Karpas-422 (cell line): Measurements from ENCODE around the gene MYBL2. TPM values are rescaled to one million over a fixed set of nuclear protein-coding genes. Genes with fewer than 3 reads are reported as not detected.

Source experiments
- DNase-seq: peaks from one replicate; pipeline ENCODE4 v3.0.0-alpha.2; 2015
- H2AFZ ChIP-seq: fragments of 200-600 bp; sonication (generic); 2 replicates; pipeline ENCODE4 v1.6.1; 2014; ENCODE audit warnings: antibody characterized with exemption, low read length, mixed read lengths
- H3K27ac ChIP-seq: fragments of 200-600 bp; sonication (generic); 2 replicates; pipeline ENCODE4 v1.5.1; 2014; ENCODE audit warnings: mild to moderate bottlenecking, low read length, moderate library complexity
- H3K27me3 ChIP-seq: fragments of 200-600 bp; sonication (generic); 2 replicates; pipeline ENCODE4 v1.6.1; 2014; ENCODE audit warnings: low read length, mixed read lengths
- H3K36me3 ChIP-seq: fragments of 200-600 bp; sonication (generic); 2 replicates; pipeline ENCODE4 v1.6.1; 2014; ENCODE audit warnings: low read length, mixed read lengths; ENCODE audit not compliant: insufficient read depth
- H3K4me1 ChIP-seq: fragments of 200-600 bp; sonication (generic); 2 replicates; pipeline ENCODE4 v1.6.1; 2014; ENCODE audit warnings: mild to moderate bottlenecking, low read length, mixed read lengths
- H3K4me2 ChIP-seq: fragments of 200-600 bp; sonication (generic); 2 replicates; pipeline ENCODE4 v1.6.1; 2014; ENCODE audit warnings: low read length, low read depth, mild to moderate bottlenecking; ENCODE audit not compliant: poor library complexity, severe bottlenecking
- H3K4me3 ChIP-seq: fragments of 200-600 bp; sonication (generic); 2 replicates; pipeline ENCODE4 v1.5.1; 2014; ENCODE audit warnings: mild to moderate bottlenecking, antibody characterized with exemption, low read length, mixed read lengths
- H3K79me2 ChIP-seq: fragments of 200-600 bp; sonication (generic); 2 replicates; pipeline ENCODE4 v1.6.1; 2014; ENCODE audit warnings: mild to moderate bottlenecking, low read length, mixed read lengths
- H3K9ac ChIP-seq: fragments of 200-600 bp; sonication (generic); 2 replicates; pipeline ENCODE4 v1.6.0; 2014; ENCODE audit warnings: low read length
- H3K9me2 ChIP-seq: fragments of 200-600 bp; sonication (generic), shearing (Covaris generic); replicated peaks from 2 replicates; pipeline ENCODE4 v1.6.0; 2014; ENCODE audit warnings: mild to moderate bottlenecking, low read length, moderate library complexity; ENCODE audit not compliant: insufficient read depth
- H3K9me3 ChIP-seq: fragments of 300-700, 200-600 bp; sonication (generic); 2 replicates; pipeline ENCODE4 v1.6.1; 2014; ENCODE audit warnings: low read length, mixed read lengths
- H4K20me1 ChIP-seq: fragments of 200-600 bp; sonication (generic); 2 replicates; pipeline ENCODE4 v1.6.1; 2014; ENCODE audit warnings: mild to moderate bottlenecking, antibody characterized with exemption, low read length, low read depth; ENCODE audit not compliant: insufficient read depth
- total RNA-seq: library from RNA; depleted of rRNA; stranded (reverse); fragments of >200 nt; shearing (Covaris generic); gene quantifications from 2 replicates; pipeline ENCODE4 v1.2.3, GENCODE V29; 2014; ENCODE audit warnings: low replicate concordance

MYBL2 gene
- total RNA-seq, 1 experiment from 2014 or later, result 18.2 TPM

DNA sequence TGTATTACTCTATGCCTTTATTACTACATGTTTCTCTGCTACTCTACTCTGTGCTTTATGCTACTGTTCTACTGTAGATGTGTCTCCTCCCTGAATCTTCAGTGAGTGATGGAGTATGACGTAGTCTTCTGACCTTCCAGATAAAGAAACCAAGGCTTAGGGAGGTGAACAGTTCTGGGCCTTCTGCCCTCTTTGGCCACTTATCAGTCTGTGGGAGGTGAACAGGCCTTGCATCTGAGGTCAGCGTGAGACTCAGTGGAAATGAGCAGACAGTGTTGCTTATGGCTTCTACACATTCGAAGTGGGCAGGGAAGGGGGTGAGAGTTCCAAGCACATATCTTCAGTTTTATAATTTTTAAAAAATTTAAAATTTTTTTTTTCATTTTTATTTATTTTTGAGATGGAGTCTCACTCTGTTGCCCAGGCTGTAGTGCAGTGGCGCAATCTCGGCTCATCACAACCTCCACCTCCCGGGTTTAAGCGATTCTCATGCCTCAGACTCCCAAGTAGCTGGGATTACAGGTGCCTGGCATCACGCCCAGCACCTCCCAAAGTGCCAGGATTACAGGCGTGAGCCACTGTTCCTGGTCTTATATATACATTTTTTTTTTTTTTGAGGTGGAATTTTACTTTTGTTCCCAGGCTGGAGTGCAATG is 24.2 kb downstream of the MYBL2 start:
- 0 out of 2 replicates have a peak, but pooled peaks cover 3% of the 10 kb centered on the region for H4K20me1 ChIP-seq
- H3K9me2 ChIP-seq, result no peaks in the 10 kb centered on the region
- H3K4me3 ChIP-seq, result no peak overlapping the region
- no peaks in the 10 kb centered on the region for H3K9me3 ChIP-seq
- peaks cover 25% of the 10 kb centered on the region for H3K36me3 ChIP-seq
- no peak overlapping the region for H3K27ac ChIP-seq
- no peaks in the 10 kb centered on the region for H3K27me3 ChIP-seq
- no peak overlapping the region for H2AFZ ChIP-seq
- no peak overlapping the region for H3K4me2 ChIP-seq
- no peak for DNase-seq
- peaks cover 22% of the 10 kb centered on the region for H3K4me1 ChIP-seq
- peaks cover 8% of the 10 kb centered on the region for H3K79me2 ChIP-seq
- no peak overlapping the region for H3K9ac ChIP-seq

DNA sequence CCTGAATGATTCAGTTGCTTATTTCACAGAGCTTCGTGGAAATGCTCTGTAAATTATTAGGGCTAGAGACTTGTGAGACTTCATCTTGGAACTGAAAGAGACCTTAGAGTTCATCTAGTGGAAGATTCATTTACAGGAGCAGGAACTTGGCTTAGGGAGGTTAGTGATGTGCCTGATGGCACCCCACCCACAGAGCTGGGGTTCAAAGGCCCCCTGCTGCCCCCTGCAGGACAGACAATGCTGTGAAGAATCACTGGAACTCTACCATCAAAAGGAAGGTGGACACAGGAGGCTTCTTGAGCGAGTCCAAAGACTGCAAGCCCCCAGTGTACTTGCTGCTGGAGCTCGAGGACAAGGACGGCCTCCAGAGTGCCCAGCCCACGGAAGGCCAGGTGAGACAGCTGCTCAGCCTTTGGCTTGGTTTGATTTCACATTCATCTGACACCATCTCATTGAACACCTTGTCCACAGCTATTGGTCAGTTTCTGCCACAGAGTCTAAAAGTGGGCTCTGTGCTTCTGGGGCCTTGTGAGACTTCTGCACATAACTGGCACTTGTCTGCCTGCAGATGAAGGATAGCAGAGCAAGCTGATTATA is 25.1 kb downstream of the MYBL2 start:
- Histone ChIP-seq H3K9me3 (no peaks in the 10 kb centered on the region), H4K20me1 (0 out of 2 replicates have a peak, but pooled peaks cover 3% of the 10 kb centered on the region), H3K9me2 (no peaks in the 10 kb centered on the region), H3K9ac (no peak overlapping the region), H3K27me3 (no peaks in the 10 kb centered on the region), H3K4me1 (peaks cover 22% of the 10 kb centered on the region), H2AFZ (no peak overlapping the region), H3K79me2 (peaks cover 8% of the 10 kb centered on the region), H3K27ac (peak overlapping the region; percentile 43; the same call in 1 of the 2 replicates), H3K4me3 (no peak overlapping the region), H3K36me3 (peaks cover 21% of the 10 kb centered on the region; the same call in 1 of the 2 replicates), H3K4me2 (no peak overlapping the region)
- DNase-seq, result peak; percentile 87

DNA sequence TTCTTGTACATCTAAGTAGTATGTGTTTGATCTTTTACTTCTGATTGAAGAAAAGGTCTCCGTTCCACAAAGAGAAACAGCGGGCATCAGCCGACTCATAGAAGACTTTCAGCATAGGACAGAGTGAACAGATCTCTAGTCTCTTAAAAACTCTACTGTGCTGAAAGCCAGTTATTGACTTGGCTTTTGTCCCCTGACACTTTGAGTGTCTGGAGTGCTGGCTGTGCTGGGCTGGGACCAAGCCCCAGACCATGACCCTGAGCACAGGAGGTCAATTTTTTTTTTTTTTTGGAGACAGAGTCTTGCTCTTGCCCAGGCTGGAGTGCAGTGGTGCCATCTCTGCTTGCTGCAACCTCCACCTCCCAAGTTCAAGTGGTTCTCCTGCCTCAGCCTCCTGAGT is 27.8 kb downstream of the MYBL2 start:
- no peaks in the 10 kb centered on the region for H3K9me3 ChIP-seq
- DNase-seq, result no peak
- no peaks in the 10 kb centered on the region for H3K9me2 ChIP-seq
- peaks cover 22% of the 10 kb centered on the region for H3K4me1 ChIP-seq
- no peak overlapping the region for H3K9ac ChIP-seq
- H3K27me3 ChIP-seq, result no peaks in the 10 kb centered on the region
- H3K4me3 ChIP-seq, result no peak overlapping the region
- no peak overlapping the region for H2AFZ ChIP-seq
- no peak overlapping the region for H3K27ac ChIP-seq
- H4K20me1 ChIP-seq, result 0 out of 2 replicates have a peak, but pooled peaks cover 3% of the 10 kb centered on the region
- H3K4me2 ChIP-seq, result no peak overlapping the region
- H3K79me2 ChIP-seq, result peaks cover 8% of the 10 kb centered on the region
- peaks cover 25% of the 10 kb centered on the region for H3K36me3 ChIP-seq

DNA sequence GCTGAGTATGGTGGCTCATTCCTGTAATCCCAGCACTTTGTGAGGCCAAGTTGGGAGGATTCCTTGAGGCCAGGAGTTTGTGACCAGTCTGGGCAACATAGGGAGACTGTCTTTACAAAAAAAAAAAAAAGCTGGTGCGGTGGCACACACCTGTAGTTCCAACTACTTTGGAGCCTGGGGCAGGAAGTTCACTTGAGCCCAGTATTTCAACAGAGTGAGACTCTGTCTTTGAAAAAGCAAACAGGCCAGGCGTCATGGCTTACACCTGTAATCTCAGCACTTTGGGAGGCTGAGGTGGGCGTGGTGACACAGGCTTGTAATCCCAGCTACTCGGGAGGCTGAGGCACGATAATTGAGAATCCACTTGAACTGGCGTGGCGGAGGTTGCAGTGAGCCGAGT is 28.7 kb downstream of the MYBL2 start:
- Histone ChIP-seq H3K27me3 (no peaks in the 10 kb centered on the region), H4K20me1 (0 out of 2 replicates have a peak, but pooled peaks cover 3% of the 10 kb centered on the region), H3K36me3 (peaks cover 29% of the 10 kb centered on the region), H2AFZ (no peak overlapping the region), H3K4me3 (no peak overlapping the region), H3K9ac (no peak overlapping the region), H3K9me2 (no peaks in the 10 kb centered on the region), H3K79me2 (peaks cover 7% of the 10 kb centered on the region), H3K4me2 (no peak overlapping the region), H3K27ac (no peak overlapping the region), H3K9me3 (no peaks in the 10 kb centered on the region), H3K4me1 (peaks cover 22% of the 10 kb centered on the region)
- no peak for DNase-seq

DNA sequence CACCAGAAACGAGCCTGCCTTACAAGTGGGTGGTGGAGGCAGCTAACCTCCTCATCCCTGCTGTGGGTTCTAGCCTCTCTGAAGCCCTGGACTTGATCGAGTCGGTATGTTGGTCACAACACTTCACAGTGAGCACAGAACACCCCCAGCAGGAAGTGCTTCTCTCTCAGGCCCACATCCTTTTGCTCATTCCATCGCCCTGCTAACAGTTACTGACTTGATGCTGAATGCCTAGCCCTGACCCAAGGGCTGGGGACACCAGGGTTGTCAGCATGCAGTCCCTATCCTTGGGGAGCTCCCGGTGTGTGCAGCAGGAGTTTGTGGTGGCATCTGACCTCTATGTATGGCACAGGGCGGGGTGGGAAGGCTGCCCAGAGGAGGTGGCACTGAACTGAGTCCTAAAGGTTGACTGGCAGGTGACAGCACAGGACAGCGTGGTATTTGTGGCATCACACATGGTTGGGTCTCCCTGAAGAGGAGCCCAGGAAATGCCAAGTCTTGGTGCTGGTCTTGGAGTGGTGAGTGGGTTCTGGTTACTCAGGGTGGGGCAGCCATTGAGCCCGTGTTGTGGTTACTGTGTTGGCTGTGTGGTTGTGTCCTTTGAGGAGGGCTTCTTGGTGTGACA is 33.1 kb downstream of the MYBL2 start:
- H3K27ac ChIP-seq, result no peak overlapping the region

DNA sequence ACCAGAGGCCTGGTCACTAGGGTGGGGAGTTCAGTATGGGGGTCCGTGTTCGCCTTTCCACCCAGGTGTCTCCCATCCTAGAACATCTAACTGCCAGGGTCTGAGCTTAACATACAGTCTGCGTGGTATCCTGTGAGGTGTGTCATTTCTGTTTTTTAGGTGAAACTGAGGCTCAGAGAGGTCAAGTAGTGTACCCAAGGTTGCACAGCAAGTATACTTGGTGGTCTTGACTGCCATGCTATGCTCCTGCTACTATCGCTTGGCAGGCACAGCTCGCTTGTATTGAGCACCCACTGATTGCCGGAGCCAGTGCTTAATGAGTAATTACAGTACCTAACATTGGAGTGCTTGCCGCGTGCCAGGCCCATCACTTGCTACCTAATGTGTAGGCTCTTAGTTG is 33.7 kb downstream of the MYBL2 start:
- H3K27me3 ChIP-seq, result no peaks in the 10 kb centered on the region
- no peaks in the 10 kb centered on the region for H4K20me1 ChIP-seq
- no peaks in the 10 kb centered on the region for H3K9me3 ChIP-seq
- H3K36me3 ChIP-seq, result peaks cover 39% of the 10 kb centered on the region
- no peak overlapping the region for H3K4me2 ChIP-seq
- no peaks in the 10 kb centered on the region for H3K79me2 ChIP-seq
- no peak overlapping the region for H3K9ac ChIP-seq
- DNase-seq, result no peak
- no peak overlapping the region for H2AFZ ChIP-seq
- H3K4me1 ChIP-seq, result no peaks in the 10 kb centered on the region
- no peak overlapping the region for H3K27ac ChIP-seq
- no peak overlapping the region for H3K4me3 ChIP-seq
- no peaks in the 10 kb centered on the region for H3K9me2 ChIP-seq

More for the DNA sequence above, 33.1 kb downstream of the MYBL2 start:
- no peak overlapping the region for H3K9ac ChIP-seq
- H3K27me3 ChIP-seq, result no peaks in the 10 kb centered on the region
- H3K36me3 ChIP-seq, result peaks cover 36% of the 10 kb centered on the region
- no peaks in the 10 kb centered on the region for H3K9me2 ChIP-seq
- no peak overlapping the region for H2AFZ ChIP-seq
- H3K4me3 ChIP-seq, result no peak overlapping the region
- no peaks in the 10 kb centered on the region for H3K4me1 ChIP-seq
- H4K20me1 ChIP-seq, result no peaks in the 10 kb centered on the region
- H3K4me2 ChIP-seq, result no peak overlapping the region
- H3K79me2 ChIP-seq, result no peaks in the 10 kb centered on the region
- no peak for DNase-seq
- H3K9me3 ChIP-seq, result no peaks in the 10 kb centered on the region

DNA sequence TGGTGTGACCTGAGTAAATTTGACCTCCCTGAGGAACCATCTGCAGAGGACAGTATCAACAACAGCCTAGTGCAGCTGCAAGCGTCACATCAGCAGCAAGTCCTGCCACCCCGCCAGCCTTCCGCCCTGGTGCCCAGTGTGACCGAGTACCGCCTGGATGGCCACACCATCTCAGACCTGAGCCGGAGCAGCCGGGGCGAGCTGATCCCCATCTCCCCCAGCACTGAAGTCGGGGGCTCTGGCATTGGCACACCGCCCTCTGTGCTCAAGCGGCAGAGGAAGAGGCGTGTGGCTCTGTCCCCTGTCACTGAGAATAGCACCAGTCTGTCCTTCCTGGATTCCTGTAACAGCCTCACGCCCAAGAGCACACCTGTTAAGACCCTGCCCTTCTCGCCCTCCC is 35.6 kb downstream of the MYBL2 start:
- Histone ChIP-seq H3K27ac (no peak overlapping the region), H3K4me2 (no peak overlapping the region), H3K36me3 (peaks cover 45% of the 10 kb centered on the region), H2AFZ (no peak overlapping the region), H3K79me2 (no peaks in the 10 kb centered on the region), H3K4me1 (no peaks in the 10 kb centered on the region), H3K27me3 (no peaks in the 10 kb centered on the region), H3K9me3 (no peaks in the 10 kb centered on the region), H3K4me3 (no peak overlapping the region), H3K9ac (no peak overlapping the region), H3K9me2 (no peaks in the 10 kb centered on the region), H4K20me1 (no peaks in the 10 kb centered on the region)
- no peak for DNase-seq

DNA sequence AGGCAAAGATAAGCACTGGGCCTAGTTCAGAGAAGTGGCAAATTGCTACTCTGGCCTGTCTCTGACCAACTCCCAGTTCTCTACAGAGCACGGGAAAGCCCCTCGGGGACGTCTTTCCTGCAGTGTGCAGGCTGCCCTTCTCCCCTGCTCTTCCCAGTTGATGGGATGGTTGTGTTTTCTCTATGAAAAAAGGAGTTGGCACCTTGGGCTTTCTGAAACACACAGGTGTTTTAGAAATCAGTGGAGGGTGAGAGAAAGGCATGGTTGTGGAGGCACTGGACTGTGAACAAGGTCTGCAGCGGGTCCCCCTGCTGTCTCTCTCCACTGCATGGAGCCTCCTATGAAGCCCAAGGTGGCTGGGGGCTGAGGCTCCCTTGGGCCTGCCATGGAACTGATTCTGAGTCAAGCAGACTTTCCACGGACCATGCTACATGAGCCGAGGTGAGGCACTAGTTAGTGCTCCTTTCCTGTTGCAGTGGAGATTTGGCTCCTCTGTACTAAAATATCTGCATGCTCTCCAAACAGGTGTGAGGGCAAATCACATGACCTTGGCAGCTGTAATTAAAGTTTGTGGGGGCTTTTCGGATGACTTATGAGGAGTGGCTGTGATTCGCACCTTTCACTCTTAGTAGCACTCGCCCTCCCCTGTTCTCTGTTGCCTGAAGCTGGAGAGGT is 43.6 kb downstream of the MYBL2 start:
- no peak overlapping the region for H3K9ac ChIP-seq
- H3K9me3 ChIP-seq, result no peaks in the 10 kb centered on the region
- H3K9me2 ChIP-seq, result no peaks in the 10 kb centered on the region
- DNase-seq, result no peak
- H3K36me3 ChIP-seq, result peaks cover 34% of the 10 kb centered on the region
- no peak overlapping the region for H3K4me3 ChIP-seq
- 0 out of 2 replicates have a peak, but pooled peaks cover 4% of the 10 kb centered on the region for H3K4me1 ChIP-seq
- no peaks in the 10 kb centered on the region for H4K20me1 ChIP-seq
- no peak overlapping the region for H2AFZ ChIP-seq
- H3K4me2 ChIP-seq, result no peak overlapping the region
- H3K27me3 ChIP-seq, result no peaks in the 10 kb centered on the region
- no peak overlapping the region for H3K27ac ChIP-seq
- no peaks in the 10 kb centered on the region for H3K79me2 ChIP-seq
